IPS-NIHi11 (cell line): ENCODE data around the gene GADD45B.
A peak's percentile ranks its signal among the peaks of the same experiment; 100 is the strongest.

Experiments used
- DNase-seq: peaks from one replicate; pipeline ENCODE4 v3.0.0; 2012; ENCODE audit warnings: mixed read lengths, low spot score

GADD45B gene, protein sequence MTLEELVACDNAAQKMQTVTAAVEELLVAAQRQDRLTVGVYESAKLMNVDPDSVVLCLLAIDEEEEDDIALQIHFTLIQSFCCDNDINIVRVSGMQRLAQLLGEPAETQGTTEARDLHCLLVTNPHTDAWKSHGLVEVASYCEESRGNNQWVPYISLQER

DNA sequence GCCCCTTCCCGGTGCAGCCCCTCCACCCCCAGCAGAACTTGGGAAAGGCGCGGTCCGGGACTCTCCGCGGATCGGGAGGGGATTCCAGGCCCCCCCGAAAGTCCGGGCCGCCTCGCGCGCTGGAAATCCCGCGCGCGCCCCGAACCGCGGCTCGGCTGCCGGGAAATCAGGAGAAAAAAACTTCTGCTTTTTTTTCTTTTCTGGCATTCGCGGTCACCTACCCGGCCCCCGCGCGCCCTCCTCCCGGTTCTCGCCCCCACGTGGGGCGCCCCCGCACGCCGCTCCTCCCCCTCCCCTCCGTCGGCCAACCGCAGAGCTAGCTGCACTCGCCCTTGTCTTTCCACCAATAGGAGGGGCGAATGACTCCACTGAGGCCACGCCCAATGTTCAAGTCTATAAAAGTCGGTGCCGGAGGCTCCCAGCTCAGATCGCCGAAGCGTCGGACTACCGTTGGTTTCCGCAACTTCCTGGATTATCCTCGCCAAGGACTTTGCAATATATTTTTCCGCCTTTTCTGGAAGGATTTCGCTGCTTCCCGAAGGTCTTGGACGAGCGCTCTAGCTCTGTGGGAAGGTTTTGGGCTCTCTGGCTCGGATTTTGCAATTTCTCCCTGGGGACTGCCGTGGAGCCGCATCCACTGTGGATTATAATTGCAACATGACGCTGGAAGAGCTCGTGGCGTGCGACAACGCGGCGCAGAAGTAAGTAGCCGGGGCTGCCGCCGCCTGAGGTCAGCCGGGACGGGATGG lies at the start of gene GADD45B:
GADD45B (plus strand) TSS at position 426 of the 749 bp plus-strand sequence; CDS start at position 658, 232 bp downstream.
- DNase-seq = peak; percentile 96

DNA sequence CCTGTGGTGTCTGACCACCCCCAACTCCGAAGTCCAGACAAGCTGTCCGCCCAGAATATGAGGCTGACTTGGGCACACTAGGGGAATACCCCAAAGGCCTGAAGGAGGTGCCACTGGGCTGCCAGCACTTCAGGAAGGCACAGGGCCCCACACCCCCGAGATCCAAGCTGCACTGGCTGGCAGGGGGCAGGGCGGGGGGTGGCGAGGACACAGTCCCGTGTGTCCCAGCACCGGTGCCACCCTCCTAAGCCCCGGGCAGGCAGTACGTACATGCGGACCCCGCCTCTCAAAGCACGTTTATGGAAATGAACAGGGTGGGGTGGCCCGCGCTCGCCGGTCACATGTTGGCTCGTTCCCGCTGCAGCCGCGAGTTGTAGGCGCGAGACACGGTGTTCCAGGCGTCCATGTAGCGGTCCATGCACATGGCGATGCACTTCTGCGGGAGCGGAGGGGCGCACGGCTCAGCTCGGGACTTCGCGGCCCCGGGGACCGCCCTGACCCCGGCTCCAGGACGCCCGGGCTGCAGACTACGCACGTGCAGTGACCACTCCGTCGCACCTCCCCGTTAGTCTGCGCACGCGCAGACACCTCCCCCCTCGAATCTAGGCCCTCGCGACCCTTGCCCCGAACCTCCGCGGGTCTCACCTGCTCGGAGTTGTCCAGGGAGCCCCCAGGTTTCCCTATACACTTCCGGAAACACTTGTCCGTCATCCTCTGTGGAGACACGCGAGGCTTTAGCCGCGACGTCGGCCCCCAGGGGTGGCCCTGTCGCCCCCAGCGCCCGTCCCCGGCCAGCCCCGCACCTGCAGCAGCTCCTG lies 49.1 kb upstream of the GADD45B start:
- peak; percentile 78 for DNase-seq

DNA sequence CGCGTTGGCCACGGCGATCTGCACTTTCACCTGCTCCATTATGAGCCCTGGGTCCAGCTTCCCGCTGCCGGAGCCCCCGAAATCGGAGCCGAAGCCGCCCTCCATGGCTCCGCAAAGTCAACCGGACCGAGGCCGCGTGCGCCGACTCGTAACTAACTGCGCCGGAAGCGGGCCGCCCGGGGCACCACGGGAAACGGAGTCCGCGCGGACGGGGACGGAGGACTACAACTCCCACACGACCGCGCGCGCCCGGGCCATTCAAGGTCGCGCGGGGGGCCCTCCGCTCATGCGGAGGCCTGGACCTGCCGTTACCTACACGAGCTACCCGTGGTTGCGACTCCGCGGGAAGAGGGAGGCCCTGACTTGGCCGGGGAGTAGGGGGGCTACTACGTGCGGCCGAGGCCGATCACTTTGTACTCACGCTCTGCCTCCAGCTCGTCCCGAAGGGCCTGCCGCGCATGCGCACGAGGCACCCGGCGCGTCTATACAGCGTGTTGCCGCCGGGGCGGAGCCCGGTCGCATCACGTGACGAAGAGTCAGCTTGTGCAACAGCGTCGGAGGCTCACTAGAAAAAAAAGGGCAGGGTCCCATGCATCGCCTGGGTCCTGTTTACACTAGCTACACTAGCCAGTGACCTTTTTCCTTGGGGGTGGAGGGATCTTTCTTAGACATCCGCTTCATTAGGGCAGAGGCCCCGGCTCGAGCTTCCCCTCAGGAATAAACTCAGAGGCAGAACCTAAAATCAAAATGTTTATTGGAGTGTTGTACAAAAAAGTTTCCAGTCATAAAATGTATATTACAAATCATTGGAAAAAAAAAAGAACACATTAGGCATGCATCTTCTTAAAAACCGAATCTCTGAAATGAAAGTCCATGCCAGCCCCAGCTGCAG lies 48.3 kb upstream of the GADD45B start, which contains the start of gene TIMM13:
TIMM13 (minus strand) TSS at position 158 of the 892 bp plus-strand sequence; CDS start at position 105, 53 bp downstream.
- peak; percentile 94 for DNase-seq

DNA sequence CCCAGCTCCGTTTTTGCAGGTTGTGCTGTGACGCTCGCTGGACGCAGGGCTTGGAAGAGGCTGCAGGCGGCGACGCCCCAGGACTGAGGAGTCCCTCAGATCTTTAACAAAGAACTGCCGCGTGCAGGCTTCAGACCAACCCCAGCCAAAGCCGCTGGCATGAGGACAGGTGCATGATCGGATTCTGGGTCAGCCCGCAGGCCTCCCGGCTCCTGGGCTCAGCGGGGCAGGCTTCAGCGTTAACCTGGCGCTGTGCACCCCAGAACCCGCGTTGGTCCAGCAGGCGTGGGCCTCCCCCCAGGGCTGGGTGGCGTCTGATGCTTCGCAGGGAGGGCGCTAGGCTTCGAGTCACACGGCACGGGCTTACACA lies 47.6 kb upstream of the GADD45B start:
- DNase-seq = peak; percentile 47

DNA sequence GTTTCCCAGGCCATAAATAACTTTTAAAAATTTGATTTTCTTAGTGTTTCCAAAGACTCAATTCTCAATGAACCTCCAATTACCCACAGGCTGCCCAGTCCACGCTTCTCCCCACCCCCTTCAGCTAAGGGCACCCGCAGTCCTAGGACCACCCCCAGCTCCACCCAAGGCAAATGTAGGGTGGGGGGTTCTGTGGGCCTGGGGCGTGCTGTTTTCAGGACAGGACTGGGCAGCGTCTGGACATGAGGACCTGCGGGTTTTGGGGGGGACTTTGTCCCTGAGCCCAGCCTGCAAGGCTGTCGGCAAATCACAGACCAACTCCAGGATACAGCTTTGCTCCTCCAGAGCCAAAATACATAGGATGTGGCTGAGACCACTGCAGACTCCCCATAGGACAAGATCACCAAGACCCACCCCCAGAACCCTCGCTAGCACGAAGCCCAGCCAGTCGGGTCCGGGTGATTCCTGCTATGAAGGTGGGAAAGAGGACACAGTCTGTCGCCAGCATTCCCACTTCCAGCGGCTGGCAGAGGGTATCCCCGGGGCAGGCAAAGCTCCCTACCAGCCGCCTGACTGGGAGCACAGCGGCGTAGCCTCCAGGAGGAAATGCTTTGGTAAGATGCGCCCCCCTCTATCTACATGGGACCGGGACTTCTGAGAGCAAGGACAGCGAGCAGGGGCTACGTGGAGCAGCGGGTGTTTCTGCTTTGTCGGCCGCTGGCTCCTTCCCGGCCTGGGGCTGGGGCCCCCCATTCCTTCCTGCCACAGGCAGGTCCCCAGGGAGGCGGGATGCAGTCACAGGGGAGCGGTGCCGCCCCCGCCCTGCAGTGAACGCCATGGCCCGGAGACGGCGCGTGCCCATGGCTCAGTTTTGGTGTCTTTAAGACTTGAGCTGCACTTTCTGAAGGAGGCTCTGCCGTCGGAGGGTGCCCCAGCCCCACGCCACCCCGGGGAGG lies 46.9 kb upstream of the GADD45B start:
- DNase-seq = no peak

DNA sequence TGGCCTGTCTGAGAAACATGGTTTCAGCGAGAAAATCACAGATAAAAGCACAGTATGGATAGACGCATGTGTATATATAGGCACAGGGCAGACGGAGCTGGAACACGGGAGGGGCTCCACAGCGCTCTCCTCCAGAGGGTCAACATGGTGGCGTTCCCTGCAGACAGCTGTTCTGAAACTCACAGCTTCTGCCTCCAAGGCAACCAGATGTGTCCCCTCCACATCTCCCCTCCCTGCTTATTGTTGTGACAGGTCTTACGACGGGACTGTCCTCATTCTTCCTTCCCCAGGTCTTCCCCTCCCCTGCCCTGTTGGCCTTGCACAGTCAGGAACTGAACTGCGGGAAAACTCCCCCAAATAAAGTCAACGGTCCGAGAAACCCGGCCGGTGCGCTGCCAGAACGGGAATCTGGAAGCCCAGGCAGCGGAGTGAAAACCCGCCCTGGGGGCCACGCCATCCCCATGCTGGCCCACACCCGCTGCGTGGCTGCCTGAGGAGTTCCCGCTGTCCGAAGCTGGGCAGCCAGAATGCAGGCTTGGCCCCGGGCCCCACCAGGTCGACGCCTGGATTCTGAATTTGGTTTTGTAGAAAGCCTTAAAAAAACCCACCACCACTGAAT lies 45.9 kb upstream of the GADD45B start:
- DNase-seq = no peak

DNA sequence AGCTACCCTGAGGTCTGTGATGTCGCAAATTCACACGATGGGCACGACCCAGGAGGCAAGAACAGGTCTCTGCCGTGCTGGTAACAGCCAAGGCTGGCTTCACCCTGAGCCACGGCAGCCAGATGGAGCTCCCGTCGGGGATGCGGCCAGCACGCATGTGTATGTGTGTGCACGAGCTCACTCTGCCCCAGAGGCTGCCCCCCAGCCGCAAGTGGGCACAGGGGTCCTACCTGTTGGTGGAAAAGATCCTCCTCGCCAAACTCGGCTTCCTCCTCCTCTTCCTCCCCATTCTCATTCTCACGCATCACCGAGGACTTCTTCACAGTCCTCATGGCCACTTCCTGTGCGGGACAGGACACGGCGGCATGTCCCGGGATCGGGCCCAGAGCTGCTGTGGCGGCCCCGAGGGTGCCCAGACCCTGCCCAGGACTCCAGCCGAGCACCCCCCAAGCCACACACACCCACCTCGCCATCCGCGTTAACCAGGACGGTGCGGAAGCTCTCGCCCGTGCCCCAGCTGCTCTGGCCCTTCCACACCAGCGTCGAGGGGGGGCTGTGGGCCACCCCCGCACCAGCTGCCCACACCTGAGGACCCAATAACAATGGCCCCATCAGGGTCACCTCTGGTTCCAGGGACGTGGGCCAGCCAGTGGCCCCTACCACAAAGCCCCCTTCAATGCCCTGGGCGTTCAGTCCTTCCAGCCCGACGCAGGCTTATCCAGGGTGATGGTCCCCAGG lies 44.4 kb upstream of the GADD45B start:
- no peak for DNase-seq

DNA sequence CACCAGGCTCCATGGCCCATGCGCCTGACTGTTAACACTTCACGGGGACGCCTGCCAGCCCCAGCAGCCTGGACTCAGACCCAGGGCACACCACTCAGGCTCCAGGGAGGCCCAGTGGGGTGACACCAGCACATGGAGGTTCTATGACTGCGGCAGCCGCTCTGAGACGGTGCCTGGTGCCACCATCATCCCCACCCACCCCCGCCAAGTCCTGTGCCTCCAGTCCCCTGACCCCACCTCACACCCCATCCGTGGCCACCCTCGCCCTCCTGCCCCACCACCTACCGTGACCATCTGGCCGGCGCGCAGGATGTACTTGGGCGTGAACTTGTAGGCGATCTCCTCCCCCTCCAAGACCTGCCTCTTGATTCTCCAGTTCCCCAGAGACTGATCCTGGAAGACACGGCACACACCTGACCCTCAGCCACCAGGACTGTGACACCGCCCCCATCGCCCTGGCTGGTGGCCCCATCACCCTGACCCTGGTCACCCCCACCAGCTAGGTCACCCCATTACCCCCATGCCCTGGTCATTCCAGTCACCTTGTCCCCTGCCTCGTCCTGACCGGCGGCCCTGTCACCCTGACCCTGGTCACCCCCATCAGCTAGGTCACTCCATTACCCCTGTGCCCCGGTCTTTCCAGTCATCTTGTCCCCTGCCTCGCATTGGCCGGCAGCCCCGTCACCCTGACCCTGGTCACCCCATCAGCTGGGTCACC lies 43.6 kb upstream of the GADD45B start:
- DNase-seq = no peak

DNA sequence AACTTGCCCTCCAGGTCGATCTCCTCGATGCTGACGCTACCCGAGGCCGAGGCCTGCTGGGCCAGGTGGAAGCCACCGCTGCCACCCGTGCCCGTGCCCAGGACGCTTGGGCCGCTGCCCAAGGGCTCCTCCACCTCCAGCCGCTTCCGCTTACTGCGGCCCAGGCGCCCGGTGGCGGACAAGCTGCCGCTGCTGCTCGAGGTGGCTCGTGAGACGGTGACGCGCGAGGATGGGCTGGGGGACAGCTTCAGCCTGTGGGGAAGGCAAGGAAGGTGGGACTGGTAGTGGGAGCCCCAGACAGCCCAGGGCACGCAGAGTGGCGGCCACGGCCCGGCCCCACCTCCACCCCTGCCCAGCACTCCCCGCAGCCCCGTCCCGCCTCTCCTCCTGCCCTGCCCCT lies 42.1 kb upstream of the GADD45B start:
- no peak for DNase-seq

DNA sequence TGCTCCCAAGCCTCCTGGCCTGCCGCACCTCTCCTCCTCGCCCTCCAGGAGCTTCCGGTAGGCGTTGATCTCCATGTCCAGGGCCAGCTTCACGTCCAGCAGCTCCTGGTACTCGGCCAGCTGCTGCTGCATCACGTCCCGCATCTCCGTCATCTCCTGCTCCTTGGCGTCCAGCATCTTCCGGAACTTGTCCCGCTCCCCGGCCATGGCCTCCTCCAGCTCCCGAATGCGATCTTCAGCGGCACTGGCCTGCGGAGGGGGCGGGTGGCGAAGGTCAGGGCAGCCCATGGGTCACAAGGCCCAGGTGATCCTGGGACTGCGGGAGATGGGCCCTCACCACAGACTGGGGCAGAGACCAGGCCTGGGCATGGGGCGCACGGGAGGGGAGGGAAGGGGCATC lies 41.7 kb upstream of the GADD45B start:
- no peak for DNase-seq

DNA sequence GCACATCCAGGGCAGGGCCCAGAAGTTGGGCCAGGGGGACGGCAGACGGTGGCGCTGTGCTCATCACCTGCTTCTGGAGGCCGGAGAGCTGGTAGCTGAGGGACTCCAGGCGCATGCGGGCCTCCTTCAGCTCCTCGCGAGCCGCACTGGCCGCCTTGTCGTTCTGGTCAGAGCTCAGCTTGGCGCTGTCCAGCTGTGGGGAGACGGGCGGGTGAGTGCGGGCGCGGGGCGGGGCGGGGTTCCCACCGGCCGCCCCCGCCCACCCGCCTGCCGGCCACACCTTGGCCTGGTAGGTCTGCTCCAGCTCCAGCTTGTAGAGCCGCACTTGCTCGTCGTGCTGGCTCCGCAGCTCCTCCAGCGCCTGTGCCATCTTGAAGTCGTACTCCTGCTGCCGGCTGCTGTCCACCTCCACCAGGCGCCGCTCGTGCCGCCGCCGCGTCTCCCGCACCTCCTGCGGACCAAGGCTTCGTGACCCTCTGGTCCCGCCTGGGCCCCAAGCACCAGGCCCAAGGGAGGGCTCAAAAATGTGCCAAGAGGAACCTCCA lies 41.1 kb upstream of the GADD45B start:
- DNase-seq = no peak

DNA sequence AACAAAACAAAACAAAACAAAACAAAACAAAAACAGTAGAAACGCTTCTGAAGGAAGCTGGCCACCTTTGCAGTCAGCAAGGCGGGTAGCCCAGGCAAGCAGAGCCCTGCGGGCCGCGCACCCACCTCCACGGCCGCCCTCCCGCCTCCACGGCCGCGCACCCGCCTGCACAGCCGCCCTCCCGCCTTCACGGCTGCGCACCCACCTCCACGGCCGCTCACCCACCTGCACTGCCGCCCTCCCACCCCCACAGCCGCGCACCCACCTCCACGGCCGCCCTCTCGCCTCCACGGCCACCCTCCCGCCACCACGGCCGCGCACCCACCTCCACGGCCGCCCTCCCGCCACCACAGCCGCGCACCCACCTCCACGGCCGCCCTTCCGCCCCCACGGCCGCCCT lies 39.5 kb upstream of the GADD45B start:
- DNase-seq = no peak

DNA sequence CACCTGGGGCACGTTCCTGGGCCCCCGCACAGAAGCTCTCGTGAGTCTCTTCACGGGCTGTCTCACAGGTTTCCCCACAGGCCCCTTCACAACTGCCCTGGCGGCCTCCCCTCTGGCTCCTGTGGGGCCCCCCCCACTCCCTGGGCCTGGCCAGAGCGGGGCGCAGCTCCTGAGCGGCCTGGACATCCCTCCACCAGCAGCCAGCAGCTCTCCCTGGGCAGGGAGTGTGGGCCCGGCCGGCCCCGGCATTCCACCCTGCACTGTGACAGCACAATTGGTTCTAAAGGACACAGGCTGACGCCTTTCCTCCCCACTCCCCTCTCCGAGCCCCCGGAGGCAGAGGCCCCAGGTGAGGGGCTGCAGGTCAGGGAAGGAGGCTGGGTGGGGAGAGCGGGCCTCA lies 39.0 kb upstream of the GADD45B start:
- DNase-seq = no peak

DNA sequence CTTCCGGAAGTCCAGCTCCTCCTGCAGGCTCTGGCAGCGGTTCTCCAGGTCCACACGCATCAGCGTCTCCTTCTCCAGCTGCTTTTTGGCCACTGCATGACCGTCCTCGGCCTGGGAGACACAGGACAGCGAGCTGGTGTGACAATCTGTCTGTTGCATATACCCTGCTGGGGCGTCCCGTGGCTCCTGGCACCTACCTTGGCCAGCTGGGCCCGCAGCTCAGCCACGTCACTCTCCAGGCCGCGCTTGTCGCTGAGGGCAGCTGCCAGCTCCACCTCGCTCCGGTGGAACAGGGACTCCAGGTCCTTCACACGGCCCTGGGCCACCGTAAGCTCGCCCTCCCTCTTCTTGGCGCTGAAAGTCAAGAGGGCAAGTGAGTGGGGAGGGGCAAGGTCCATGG lies 37.7 kb upstream of the GADD45B start:
- no peak for DNase-seq

DNA sequence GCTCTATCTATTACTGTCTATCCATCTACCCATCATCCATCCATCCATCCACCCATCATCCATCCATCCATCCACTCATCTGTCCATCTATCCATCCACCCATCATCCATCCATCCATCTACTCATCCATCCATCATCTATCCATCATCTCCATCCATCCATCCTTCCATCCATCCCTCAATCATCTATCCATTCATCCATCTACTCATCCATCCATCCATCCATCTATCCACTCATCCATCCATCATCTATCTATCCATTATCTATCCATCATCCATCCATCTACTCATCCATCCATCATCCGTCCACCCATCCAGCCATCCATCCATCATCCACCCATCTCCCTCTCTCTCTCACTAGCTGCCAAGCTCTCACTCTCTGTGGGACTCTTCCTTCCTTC lies 35.4 kb upstream of the GADD45B start:
- no peak for DNase-seq

DNA sequence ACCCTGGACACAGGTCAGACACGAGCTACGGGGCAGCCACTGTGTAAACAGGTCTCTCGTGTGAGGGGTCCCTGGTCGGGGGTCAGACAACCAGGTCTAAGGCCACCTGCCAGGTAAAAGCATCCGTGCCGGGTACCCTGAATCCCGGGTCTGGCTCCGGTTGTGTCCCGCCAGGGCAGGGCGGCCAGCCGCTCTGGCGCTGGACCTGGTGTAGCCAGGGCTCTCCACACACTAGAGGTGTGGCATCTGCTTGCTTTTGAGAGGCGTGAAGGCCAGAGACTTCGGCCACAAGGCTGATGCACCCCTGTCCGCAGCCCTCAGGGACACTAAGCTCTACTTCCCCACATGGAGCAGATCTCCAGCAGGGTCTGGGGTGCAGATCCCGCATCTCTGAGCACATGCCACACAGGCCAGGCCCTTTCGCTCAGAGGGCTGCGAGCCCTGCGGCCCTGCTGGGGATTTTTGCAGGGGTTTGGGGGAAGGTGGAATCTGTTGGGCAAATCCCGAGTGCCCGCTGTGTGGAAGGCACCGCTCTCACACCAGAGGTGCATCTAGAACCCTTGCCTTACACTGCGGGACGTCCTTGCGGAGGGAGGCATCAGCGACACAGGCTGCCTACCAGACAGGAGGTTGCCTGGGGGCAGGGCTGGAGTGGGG lies 34.7 kb upstream of the GADD45B start:
- no peak for DNase-seq

DNA sequence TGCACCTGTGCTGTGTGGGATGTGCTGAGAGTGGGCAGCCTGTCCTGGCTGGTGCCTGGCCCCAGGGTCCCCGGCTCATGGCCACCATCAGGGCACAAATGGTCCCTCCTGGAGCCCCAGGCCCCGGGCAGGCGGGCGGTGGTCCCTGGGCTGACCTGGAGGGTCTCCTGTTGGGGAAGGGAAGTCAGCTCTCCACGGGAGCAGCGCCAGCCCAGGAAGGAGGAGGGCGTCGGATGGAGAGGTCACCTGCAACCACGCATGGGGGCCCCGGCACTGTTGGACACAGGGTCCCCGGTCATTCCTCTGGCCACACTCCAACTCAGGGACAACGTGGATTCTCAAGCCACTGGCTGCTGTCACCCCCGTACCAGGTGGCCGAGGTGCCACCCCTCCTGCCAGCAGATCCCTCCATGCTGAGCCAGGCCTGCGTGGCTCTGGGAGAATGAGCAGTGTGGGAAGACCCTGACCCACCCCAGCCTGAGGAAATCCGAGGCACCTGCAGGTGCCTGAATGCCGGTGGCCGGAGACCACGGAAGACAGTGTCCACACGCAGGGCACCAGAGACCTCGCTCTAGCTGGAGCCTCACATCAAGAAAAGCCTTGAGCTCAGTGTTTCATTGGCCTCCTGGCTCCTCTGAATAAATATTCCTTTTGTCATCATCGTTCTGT lies 32.7 kb upstream of the GADD45B start:
- no peak for DNase-seq

DNA sequence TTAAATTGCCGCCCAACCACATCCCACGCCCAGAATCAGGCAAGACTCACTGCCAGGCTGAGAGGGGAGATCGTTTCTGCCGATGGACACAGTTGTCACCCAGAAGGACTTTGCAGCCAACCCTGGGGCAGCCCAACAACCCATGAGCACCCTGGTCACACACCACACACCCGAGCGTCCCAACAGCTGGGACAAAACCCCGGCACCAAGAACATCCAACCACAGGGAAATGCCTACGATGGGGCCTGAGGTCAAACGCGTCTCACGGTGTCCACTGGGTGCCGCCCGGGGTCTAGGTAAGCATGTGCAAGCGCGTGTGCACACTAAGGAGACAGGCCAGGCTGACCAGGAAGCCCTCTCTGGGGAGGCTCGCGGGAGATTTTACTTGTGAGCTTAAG lies 32.1 kb upstream of the GADD45B start:
- DNase-seq = no peak
